PC-9 (cell line): ENCODE data around the gene PDPK1.
"Not testable (repeated sequence)": the region's sequence is repeated elsewhere in the genome, so short reads cannot be mapped to it uniquely, and the experiment has no call there.

Experiments
- EZH2 ChIP-seq: fragments of 200-600 bp; sonication (generic); IDR thresholded peaks from 2 replicates; pipeline ENCODE4 v1.8.0; 2017; ENCODE audit warnings: antibody characterized with exemption, low read depth
- TF ChIP-seq, protein P1 (sequence below): fragments of 200-600 bp; sonication (generic); conservative IDR thresholded peaks from 2 replicates; pipeline ENCODE4 v1.6.1; 2017; ENCODE audit warnings: mixed run types, antibody characterized with exemption, mild to moderate bottlenecking, moderate library complexity

DNA sequence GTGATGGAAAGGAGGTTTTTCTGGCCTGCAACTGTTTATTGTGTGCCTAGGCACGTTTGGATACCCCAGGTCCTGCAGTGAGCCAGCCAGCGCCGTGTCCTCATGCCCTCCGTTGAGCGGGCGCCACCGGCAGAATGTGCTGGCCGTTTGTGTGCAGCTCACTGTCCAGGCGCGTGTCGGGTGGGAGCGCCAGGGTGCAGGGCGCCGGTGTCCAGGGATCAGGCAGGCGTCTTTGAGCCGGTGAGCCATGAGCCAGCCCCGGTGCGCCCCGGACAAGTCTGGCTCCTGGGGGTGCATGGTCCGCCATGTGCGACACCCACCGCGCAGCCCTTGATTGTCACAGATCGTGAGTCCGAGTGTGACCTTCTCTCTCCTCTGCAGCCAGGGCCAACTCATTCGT, 39.2 kb downstream of the PDPK1 start:
- TF ChIP-seq, protein P1, sequence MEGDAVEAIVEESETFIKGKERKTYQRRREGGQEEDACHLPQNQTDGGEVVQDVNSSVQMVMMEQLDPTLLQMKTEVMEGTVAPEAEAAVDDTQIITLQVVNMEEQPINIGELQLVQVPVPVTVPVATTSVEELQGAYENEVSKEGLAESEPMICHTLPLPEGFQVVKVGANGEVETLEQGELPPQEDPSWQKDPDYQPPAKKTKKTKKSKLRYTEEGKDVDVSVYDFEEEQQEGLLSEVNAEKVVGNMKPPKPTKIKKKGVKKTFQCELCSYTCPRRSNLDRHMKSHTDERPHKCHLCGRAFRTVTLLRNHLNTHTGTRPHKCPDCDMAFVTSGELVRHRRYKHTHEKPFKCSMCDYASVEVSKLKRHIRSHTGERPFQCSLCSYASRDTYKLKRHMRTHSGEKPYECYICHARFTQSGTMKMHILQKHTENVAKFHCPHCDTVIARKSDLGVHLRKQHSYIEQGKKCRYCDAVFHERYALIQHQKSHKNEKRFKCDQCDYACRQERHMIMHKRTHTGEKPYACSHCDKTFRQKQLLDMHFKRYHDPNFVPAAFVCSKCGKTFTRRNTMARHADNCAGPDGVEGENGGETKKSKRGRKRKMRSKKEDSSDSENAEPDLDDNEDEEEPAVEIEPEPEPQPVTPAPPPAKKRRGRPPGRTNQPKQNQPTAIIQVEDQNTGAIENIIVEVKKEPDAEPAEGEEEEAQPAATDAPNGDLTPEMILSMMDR, result not testable (repeated sequence)
- not testable (repeated sequence) for TF ChIP-seq EZH2
